Activated T-cell treated with anti-CD3 and anti-CD28 coated beads, Interleukin-2, amount 50 U/mL, for 4 hours (primary cell): ENCODE data around the gene HOXC4. TPM values are rescaled to one million over a fixed set of nuclear protein-coding genes. Genes with fewer than 3 reads are reported as not detected.
"Not testable (repeated sequence)": the region's sequence is repeated elsewhere in the genome, so short reads cannot be mapped to it uniquely, and the experiment has no call there.

ENCODE experiments used
- ATAC-seq, 2 donors: fragments of 200-7000 bp; cut with Tn5 transposase; one replicate each; pipeline ENCODE4 v1.10.0; 2021
- DNase-seq: peaks from one replicate; pipeline ENCODE4 v3.0.0-alpha.2; 2020
- H3K27me3 Mint-ChIP-seq: one replicate; pipeline ENCODE4 v1.8.0; 2021; ENCODE audit warnings: low read depth, mixed read lengths
- H3K36me3 Mint-ChIP-seq: one replicate; pipeline ENCODE4 v1.8.0; 2022; ENCODE audit warnings: mixed read lengths; ENCODE audit not compliant: insufficient read depth
- H3K4me1 Mint-ChIP-seq: one replicate; pipeline ENCODE4 v1.8.0; 2021; ENCODE audit warnings: low read depth, mixed read lengths
- H3K4me3 Mint-ChIP-seq: one replicate; pipeline ENCODE4 v1.8.0; 2021; ENCODE audit warnings: mild to moderate bottlenecking, moderate library complexity, mixed read lengths
- H3K9me3 Mint-ChIP-seq: one replicate; pipeline ENCODE4 v1.8.0; 2021; ENCODE audit warnings: mixed read lengths
- total RNA-seq, 3 donors: library from RNA; stranded (reverse); gene quantifications; one replicate each; pipeline ENCODE4 v1.2.1, GENCODE V29; 2021

HOXC4 gene
- total RNA-seq, 3 donors from 2014 or later, result 0.16 to 0.40 (median 0.29) TPM

DNA sequence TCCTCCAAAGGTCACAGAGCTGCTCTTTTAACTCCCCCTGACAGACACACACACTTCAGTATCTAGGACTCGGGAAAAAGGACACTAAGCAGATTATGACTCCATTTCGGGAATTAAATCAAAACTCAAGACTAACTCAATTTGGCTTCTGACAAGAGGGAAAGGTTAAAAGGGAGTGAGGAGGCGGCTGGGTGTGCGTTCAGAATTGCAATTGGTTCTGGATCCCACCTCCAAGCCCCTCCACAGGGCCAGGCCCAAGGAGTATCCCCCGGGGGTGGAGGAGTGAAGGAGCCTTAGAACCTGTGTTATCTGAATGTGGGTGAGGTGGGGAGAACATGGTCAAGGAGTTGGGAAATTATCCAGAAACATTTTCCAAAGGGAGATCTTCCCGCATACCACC is 35.8 kb downstream of the HOXC4 start:
- H3K4me3 Mint-ChIP-seq, DNase-seq, H3K4me1 Mint-ChIP-seq, H3K36me3 Mint-ChIP-seq, H3K9me3 Mint-ChIP-seq, ATAC-seq: not testable (repeated sequence)
- peaks cover 45% of the 10 kb centered on the region for H3K27me3 Mint-ChIP-seq

- H3K36me3 Mint-ChIP-seq, H3K9me3 Mint-ChIP-seq, ATAC-seq, H3K4me1 Mint-ChIP-seq, DNase-seq: not testable (repeated sequence)
- H3K4me3 Mint-ChIP-seq, result peak overlapping the region; percentile 70
- peaks cover 46% of the 10 kb centered on the region for H3K27me3 Mint-ChIP-seq
Measured at GRCh38 chr12:54090312-54090711, 36.7 kb downstream of the HOXC4 start.

DNA sequence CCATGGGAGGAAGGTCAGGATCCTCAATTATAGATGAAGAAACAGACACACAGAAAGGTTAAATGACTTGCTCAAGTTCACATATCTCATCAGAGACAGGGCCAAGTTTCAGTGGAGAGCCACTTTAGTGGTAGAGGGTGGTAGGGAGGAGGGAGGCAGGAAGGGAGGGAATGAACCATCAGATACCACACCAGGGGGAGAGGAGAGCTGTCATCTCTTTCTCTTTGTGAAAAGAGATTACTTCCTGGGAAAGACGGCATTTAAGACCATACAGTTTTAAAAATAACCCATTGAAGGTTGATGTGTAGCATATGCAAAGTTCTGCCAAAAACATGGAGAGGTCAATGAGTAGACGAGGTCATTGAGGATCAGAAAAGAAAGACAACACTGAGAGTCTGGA is 39.3 kb downstream of the HOXC4 start:
- not testable (repeated sequence) for ATAC-seq, H3K9me3 Mint-ChIP-seq, H3K36me3 Mint-ChIP-seq, H3K4me1 Mint-ChIP-seq, DNase-seq, H3K4me3 Mint-ChIP-seq
- H3K27me3 Mint-ChIP-seq, result peaks cover 53% of the 10 kb centered on the region

DNA sequence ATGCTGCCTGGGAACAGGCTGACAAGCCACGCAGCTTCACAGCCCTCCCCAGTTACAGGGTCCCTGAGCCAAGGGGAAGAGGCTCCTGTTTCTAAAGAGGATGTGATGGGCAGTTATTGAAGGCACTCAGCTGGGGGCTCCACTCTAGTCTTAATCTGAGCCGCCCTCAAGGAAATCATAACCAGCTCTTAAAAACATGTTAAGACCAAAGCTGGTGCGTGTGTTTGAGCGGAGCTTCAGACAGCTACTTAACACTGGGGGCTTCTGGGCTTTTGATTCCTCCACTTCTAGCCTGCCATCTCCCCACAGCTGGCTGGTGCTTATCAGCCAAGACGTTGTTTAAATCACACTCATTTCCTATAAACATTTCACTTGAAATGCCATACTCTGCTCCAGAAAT is 42.3 kb downstream of the HOXC4 start:
- H3K9me3 Mint-ChIP-seq, DNase-seq, H3K4me1 Mint-ChIP-seq, ATAC-seq, H3K4me3 Mint-ChIP-seq, H3K36me3 Mint-ChIP-seq: not testable (repeated sequence)
- peaks cover 46% of the 10 kb centered on the region for H3K27me3 Mint-ChIP-seq

DNA sequence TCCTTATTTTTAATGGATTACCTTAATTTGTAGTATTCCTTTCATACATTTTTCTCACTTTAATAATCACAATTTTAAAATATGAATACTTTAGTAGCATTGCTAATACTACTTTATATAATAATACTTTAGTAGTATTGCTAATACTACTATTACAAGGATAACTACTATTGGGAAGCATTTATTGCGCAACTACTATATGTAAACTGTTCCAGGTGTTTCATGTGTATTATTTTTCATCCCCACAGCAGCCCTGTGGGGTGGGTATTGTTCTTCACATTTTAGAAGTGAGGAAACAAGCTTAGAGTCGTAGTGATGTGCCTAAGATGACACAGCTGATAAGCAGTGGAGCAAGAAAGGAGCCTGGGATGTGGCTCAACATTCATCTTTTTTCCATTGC is 45.0 kb downstream of the HOXC4 start:
- ATAC-seq, H3K4me3 Mint-ChIP-seq, H3K36me3 Mint-ChIP-seq, DNase-seq, H3K4me1 Mint-ChIP-seq, H3K9me3 Mint-ChIP-seq: not testable (repeated sequence)
- H3K27me3 Mint-ChIP-seq, result peaks cover 45% of the 10 kb centered on the region

DNA sequence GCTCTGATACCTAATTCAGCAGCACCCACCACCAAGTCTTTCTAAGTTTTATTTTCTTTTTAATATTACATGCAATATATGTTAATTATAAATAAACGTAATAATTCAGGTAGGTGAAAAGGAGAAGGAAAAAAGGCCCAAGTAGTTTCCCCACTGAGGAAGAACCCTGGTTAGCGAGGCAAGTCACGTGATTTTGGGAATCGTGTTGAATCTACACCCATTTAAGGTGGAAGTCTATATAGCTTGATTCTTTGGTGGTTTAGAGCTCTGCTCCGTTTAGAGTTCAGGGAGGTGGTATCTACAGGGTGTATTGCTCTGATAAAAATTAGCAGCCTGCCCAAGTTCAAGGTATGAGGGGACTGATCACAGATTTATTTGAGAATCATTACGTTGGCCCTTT is 47.0 kb downstream of the HOXC4 start:
- not testable (repeated sequence) for ATAC-seq, H3K4me3 Mint-ChIP-seq, H3K4me1 Mint-ChIP-seq, H3K9me3 Mint-ChIP-seq, DNase-seq, H3K36me3 Mint-ChIP-seq
- peaks cover 53% of the 10 kb centered on the region for H3K27me3 Mint-ChIP-seq

- H3K9me3 Mint-ChIP-seq, H3K4me3 Mint-ChIP-seq, ATAC-seq, H3K36me3 Mint-ChIP-seq, H3K4me1 Mint-ChIP-seq, DNase-seq: not testable (repeated sequence)
- H3K27me3 Mint-ChIP-seq, result peaks cover 60% of the 10 kb centered on the region
Measured at GRCh38 chr12:54102223-54102622, 48.6 kb downstream of the HOXC4 start.

DNA sequence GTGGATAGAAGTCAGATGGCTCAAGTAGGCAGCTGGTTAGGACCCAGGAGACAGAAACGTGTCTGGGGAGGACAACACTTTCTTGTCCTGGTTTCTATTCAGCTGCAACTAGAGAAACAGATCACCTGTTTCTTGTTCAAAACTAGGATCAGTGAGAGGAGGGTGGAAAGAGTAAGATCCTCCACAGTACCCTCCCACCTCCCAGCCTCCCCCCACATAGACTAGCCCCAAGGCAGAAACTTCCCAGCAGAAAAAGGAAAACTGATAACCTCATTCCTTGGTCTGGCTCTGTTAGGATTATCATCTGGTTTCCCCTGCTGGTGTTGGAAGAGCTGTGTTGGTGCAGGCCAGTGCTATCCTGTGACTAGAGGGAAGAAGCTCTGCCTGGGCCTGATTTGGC is 50.2 kb downstream of the HOXC4 start:
- DNase-seq, H3K4me3 Mint-ChIP-seq, ATAC-seq, H3K36me3 Mint-ChIP-seq, H3K4me1 Mint-ChIP-seq, H3K9me3 Mint-ChIP-seq: not testable (repeated sequence)
- H3K27me3 Mint-ChIP-seq, result peaks cover 68% of the 10 kb centered on the region

Other genes with a start within 250 kb of the HOXC4 start
- gene HOXC13, start 115.0 kb upstream of the HOXC4 start, total RNA-seq, result not detected
- gene HOXC12, start 98.9 kb upstream of the HOXC4 start, total RNA-seq, result not detected
- not detected for gene HOXC11, start 80.7 kb upstream of the HOXC4 start, total RNA-seq
- gene HOTAIR, start 78.9 kb upstream of the HOXC4 start, total RNA-seq, result not detected
- not detected for gene HOXC10, start 68.7 kb upstream of the HOXC4 start, total RNA-seq
- gene HOXC9, start 53.7 kb upstream of the HOXC4 start, total RNA-seq, result not detected
- gene HOXC8, start 44.9 kb upstream of the HOXC4 start, total RNA-seq, result not detected
- gene HOXC6, start 25.4 kb upstream of the HOXC4 start, total RNA-seq, result not detected
- gene HOXC5, start 20.8 kb upstream of the HOXC4 start, total RNA-seq, result not detected
- gene SMUG1, start 135.2 kb downstream of the HOXC4 start, total RNA-seq, result 10 to 100 TPM; 14.1 to 19.8 (median 19.2) TPM
- 10 to 100 TPM; 27.9 to 37.0 (median 33.4) TPM for gene CBX5, start 226.3 kb downstream of the HOXC4 start, total RNA-seq
- gene HNRNPA1, start 226.9 kb downstream of the HOXC4 start, total RNA-seq, result 1,000 to 10,000 TPM; 2,725 to 2,849 (median 2,779) TPM
- under 1 TPM; 0.26 to 0.40 (median 0.27) TPM for gene NFE2, start 247.2 kb downstream of the HOXC4 start, total RNA-seq